H1 (cell line): Measurements from ENCODE around the gene ANXA1. TPM values are rescaled to one million over a fixed set of nuclear protein-coding genes. Genes with fewer than 3 reads are reported as not detected.

Experiments
- CTCF ChIA-PET: fragments of 300-600 bp; sonication (Branson Sonifier 250); formaldehyde crosslinking; loops from one replicate; lab custom pipeline; 2021; ENCODE audit not compliant: partially characterized antibody; lab: Charles Lee
- POLR2A ChIA-PET: fragments of 300-600 bp; sonication (Branson Sonifier 250); formaldehyde crosslinking; loops from one replicate; lab custom pipeline; 2021; ENCODE audit warnings: inconsistent platforms; ENCODE audit not compliant: partially characterized antibody; lab: Charles Lee
- DNase-seq, 2 experiments: peaks; one replicate each; pipeline versions ENCODE4 v3.0.0 to v3.0.0-alpha.2; 2010 to 2022; ENCODE audit warnings: low spot score in 2 of 2, low read depth in 1 of 2, mixed read lengths in 1 of 2
- FAIRE-seq: peaks from 2 replicates; lab custom pipeline; 2011; peaks lifted over from hg19 to GRCh38; lab: Jason Lieb, UNC
- H2AFZ ChIP-seq: 2 replicates; pipeline ENCODE4 v1.8.1; 2012; ENCODE audit warnings: low read length, inconsistent platforms
- H2AK5ac ChIP-seq: 2 replicates; pipeline ENCODE4 v1.6.1; 2013; ENCODE audit warnings: low read depth, low read length
- H2BK120ac ChIP-seq: replicated peaks from 2 replicates; pipeline ENCODE3; 2013; ENCODE audit warnings: low read depth, low read length, inconsistent platforms
- H2BK12ac ChIP-seq: 2 replicates; pipeline ENCODE4 v1.6.1; 2013; ENCODE audit warnings: low read depth, low read length
- H2BK15ac ChIP-seq: 2 replicates; pipeline ENCODE4 v1.6.1; 2013; ENCODE audit warnings: low read length
- H2BK20ac ChIP-seq: 2 replicates; pipeline ENCODE4 v1.6.1; 2013; ENCODE audit warnings: low read length
- H2BK5ac ChIP-seq: 2 replicates; pipeline ENCODE4 v1.6.1; 2013; ENCODE audit warnings: low read depth, low read length
- H3K14ac ChIP-seq: 2 replicates; pipeline ENCODE4 v1.6.1; 2013; ENCODE audit warnings: inconsistent platforms; ENCODE audit not compliant: insufficient read length
- H3K18ac ChIP-seq: 2 replicates; pipeline ENCODE4 v1.6.1; 2013; ENCODE audit warnings: low read length; ENCODE audit errors: extremely low read depth
- H3K23ac ChIP-seq: 2 replicates; pipeline ENCODE4 v1.6.1; 2013; ENCODE audit warnings: inconsistent platforms; ENCODE audit not compliant: insufficient read length
- H3K23me2 ChIP-seq: 2 replicates; pipeline ENCODE4 v1.6.1; 2013; ENCODE audit warnings: low read depth, low read length
- H3K27ac ChIP-seq: 2 replicates; pipeline ENCODE4 v1.6.1; 2011; ENCODE audit warnings: low read depth, low read length, inconsistent platforms
- H3K27me3 ChIP-seq, 4 experiments: replicated peaks in 1 of 4; 1 replicate in 1 of 4; 2 replicates in 3 of 4; pipeline versions ENCODE4 v1.6.1 to v1.8.1; 2011 to 2013; ENCODE audit warnings: low read length in 3 of 4, mild to moderate bottlenecking in 3 of 4, inconsistent platforms in 2 of 4, mixed read lengths in 2 of 4, moderate library complexity in 1 of 4; ENCODE audit not compliant: control insufficient read depth in 3 of 4, insufficient read depth in 3 of 4; ENCODE audit errors: extremely low read depth in 1 of 4
- H3K36me3 ChIP-seq, 4 experiments: 2 replicates each; pipeline versions ENCODE4 v1.6.1 to v1.8.1; 2011 to 2013; ENCODE audit warnings: mild to moderate bottlenecking in 4 of 4, low read length in 3 of 4, moderate library complexity in 2 of 4, control low read depth in 1 of 4, inconsistent platforms in 1 of 4; ENCODE audit not compliant: insufficient read depth in 4 of 4, control insufficient read depth in 2 of 4
- H3K4ac ChIP-seq: replicated peaks from 2 replicates; pipeline ENCODE3; 2013; ENCODE audit warnings: low read length, low read depth, mixed read lengths, inconsistent platforms; ENCODE audit not compliant: insufficient read length
- H3K4me1 ChIP-seq, 4 experiments: replicated peaks in 1 of 4; 1 replicate in 1 of 4; 2 replicates in 3 of 4; pipeline versions ENCODE4 v1.6.1 to v1.8.1; 2011 to 2013; ENCODE audit warnings: low read length in 3 of 4, inconsistent platforms in 2 of 4, mixed read lengths in 1 of 4; ENCODE audit not compliant: insufficient read depth in 4 of 4, control insufficient read depth in 3 of 4
- H3K4me2 ChIP-seq, 2 experiments: 2 replicates each; pipeline versions ENCODE4 v1.6.1 to v1.8.1; 2011 to 2013; ENCODE audit warnings: low read depth in 2 of 2, low read length in 2 of 2, control low read depth in 1 of 2, inconsistent platforms in 1 of 2, mild to moderate bottlenecking in 1 of 2; ENCODE audit not compliant: insufficient read depth in 1 of 2
- H3K4me3 ChIP-seq, 4 experiments: fragments of 200-600, 300-600 bp in 1 of 4; sonication (generic), shearing (Covaris generic), sonication (Bioruptor Twin) in 1 of 4; 2 replicates each; pipeline versions ENCODE4 v1.5.1 to v1.8.1; 2011 to 2016; ENCODE audit warnings: low read length in 4 of 4, low read depth in 3 of 4, control low read depth in 2 of 4, inconsistent platforms in 2 of 4, mild to moderate bottlenecking in 2 of 4, mixed read lengths in 1 of 4, moderate library complexity in 1 of 4; ENCODE audit not compliant: insufficient read depth in 2 of 4; ENCODE audit errors: extremely low read depth in 1 of 4
- H3K56ac ChIP-seq: replicated peaks from 2 replicates; pipeline ENCODE3; 2013; ENCODE audit warnings: low read depth, mild to moderate bottlenecking, mixed read lengths, low read length, inconsistent platforms; ENCODE audit not compliant: insufficient read length
- H3K79me1 ChIP-seq: 2 replicates; pipeline ENCODE4 v1.6.1; 2013; ENCODE audit warnings: low read depth, low read length, control low read depth
- H3K79me2 ChIP-seq, 2 experiments: 2 replicates each; pipeline versions ENCODE4 v1.6.1 to v1.8.1; 2012 to 2013; ENCODE audit warnings: low read length in 2 of 2, mild to moderate bottlenecking in 2 of 2, inconsistent platforms in 1 of 2; ENCODE audit not compliant: insufficient read depth in 2 of 2, control insufficient read depth in 1 of 2
- H3K9ac ChIP-seq, 4 experiments: replicated peaks in 1 of 4; 1 replicate in 1 of 4; 2 replicates in 3 of 4; pipeline versions ENCODE4 v1.6.1 to v1.8.1; 2011 to 2013; ENCODE audit warnings: low read depth in 3 of 4, low read length in 3 of 4, control low read depth in 2 of 4, mild to moderate bottlenecking in 2 of 4, moderate library complexity in 2 of 4, inconsistent platforms in 1 of 4; ENCODE audit errors: extremely low read depth in 1 of 4
- H3K9me3 ChIP-seq, 2 experiments: 2 replicates each; pipeline versions ENCODE4 v1.6.1 to v1.8.1; 2012 to 2013; ENCODE audit warnings: mild to moderate bottlenecking in 2 of 2, moderate library complexity in 2 of 2, control low read depth in 1 of 2, inconsistent platforms in 1 of 2, low read depth in 1 of 2, low read length in 1 of 2, mixed read lengths in 1 of 2; ENCODE audit not compliant: insufficient read depth in 2 of 2
- H4K20me1 ChIP-seq, 2 experiments: replicated peaks in 1 of 2; 2 replicates each; pipeline versions ENCODE3 to v1.8.1; 2011 to 2013; ENCODE audit warnings: inconsistent platforms in 2 of 2, low read length in 2 of 2, mild to moderate bottlenecking in 1 of 2; ENCODE audit not compliant: insufficient read depth in 2 of 2, control insufficient read depth in 1 of 2
- H4K5ac ChIP-seq: 2 replicates; pipeline ENCODE4 v1.6.1; 2013; ENCODE audit warnings: low read length, low read depth, mixed read lengths, inconsistent platforms; ENCODE audit not compliant: insufficient read length
- H4K8ac ChIP-seq: 2 replicates; pipeline ENCODE4 v1.8.0; 2013; ENCODE audit warnings: mild to moderate bottlenecking, moderate library complexity, low read length, inconsistent platforms; ENCODE audit not compliant: insufficient read depth; ENCODE audit errors: extremely low read depth
- H4K91ac ChIP-seq: replicated peaks from 2 replicates; pipeline ENCODE3; 2013; ENCODE audit warnings: low read length, mixed read lengths, inconsistent platforms; ENCODE audit not compliant: insufficient read length
- BRCA1 ChIP-seq: IDR thresholded peaks from 2 replicates; pipeline ENCODE4 v1.6.1; 2012; ENCODE audit warnings: low read depth, low read length, improper control_type of control experiment
- E2F6 ChIP-seq: IDR thresholded peaks from 2 replicates; pipeline ENCODE4 v1.6.1; 2012; ENCODE audit warnings: inconsistent platforms
- EP300 ChIP-seq, 2 experiments: IDR thresholded peaks; 1 replicate in 1 of 2; 2 replicates in 1 of 2; pipeline ENCODE4 v1.6.1; 2011 to 2012; ENCODE audit warnings: low read depth in 2 of 2, low read length in 2 of 2, mild to moderate bottlenecking in 2 of 2, borderline replicate concordance in 1 of 2, inconsistent platforms in 1 of 2, moderate library complexity in 1 of 2
- JUND ChIP-seq: IDR thresholded peaks from 2 replicates; pipeline ENCODE4 v1.6.1; 2011; ENCODE audit warnings: mild to moderate bottlenecking, improper control_type of control experiment, low read length
- POLR2A ChIP-seq, 2 experiments: IDR thresholded peaks; 1 replicate in 1 of 2; 2 replicates in 1 of 2; pipeline ENCODE4 v1.6.1; 2011; ENCODE audit warnings: low read depth in 2 of 2, low read length in 2 of 2, mild to moderate bottlenecking in 2 of 2; ENCODE audit errors: control extremely low read depth in 1 of 2
- POU5F1 ChIP-seq: IDR thresholded peaks from 2 replicates; pipeline ENCODE4 v1.6.1; 2011; ENCODE audit warnings: low read depth, mild to moderate bottlenecking, low read length, moderate library complexity
- RXRA ChIP-seq: IDR thresholded peaks from 2 replicates; pipeline ENCODE4 v1.6.1; 2011; ENCODE audit warnings: low read depth, mild to moderate bottlenecking, low read length, moderate library complexity; ENCODE audit not compliant: insufficient read depth
- SRF ChIP-seq: IDR thresholded peaks from 2 replicates; pipeline ENCODE4 v1.6.1; 2011; ENCODE audit warnings: mild to moderate bottlenecking, low read depth, low read length, moderate library complexity
- SUZ12 ChIP-seq: fragments of 200-600 bp; sonication (generic); IDR thresholded peaks from 2 replicates; pipeline ENCODE4 v1.6.1; 2012; ENCODE audit warnings: mild to moderate bottlenecking, inconsistent platforms, low read length, moderate library complexity, mixed read lengths
- ZNF274 ChIP-seq: IDR thresholded peaks from 2 replicates; pipeline ENCODE4 v1.7.0; 2012; ENCODE audit warnings: low read length, borderline replicate concordance; ENCODE audit errors: extremely low read depth
- WGBS, 2 experiments: shearing (Covaris generic) in 1 of 2; methylation state at CpG; one replicate each; pipeline versions ENCODE4 v1.1.6 to v1.1.7; 2013 to 2015; ENCODE audit warnings: low lambda C conversion rate in 2 of 2, mixed read lengths in 2 of 2, inconsistent platforms in 1 of 2, low coverage in 1 of 2, missing lambda C conversion rate in 1 of 2; ENCODE audit not compliant: insufficient replicate concordance in 2 of 2, insufficient coverage in 1 of 2, insufficient read length in 1 of 2; ENCODE audit errors: extremely low coverage in 1 of 2, missing lambda C conversion rate in 1 of 2; 5-methylcytosine and 5-hydroxymethylcytosine counted together
- polyA plus RNA-seq, 7 experiments: library from polyadenylated mRNA; depleted of rRNA in 3 of 7; stranded (reverse) in 5 of 7; unstranded in 2 of 7; fragments of >200 nt in 5 of 7; fragments of 200-250 nt in 2 of 7; gene quantifications; 1 replicate in 5 of 7; 2 replicates in 1 of 7; 4 replicates in 1 of 7; pipeline versions ENCODE4 v1.2.1 to v1.2.3, GENCODE V29; 2011 to 2013; ENCODE audit warnings: missing spikeins in 2 of 7, mixed read lengths in 2 of 7
- total RNA-seq: library from RNA; stranded (reverse); fragmentation: NEBNext Ultra II Directional; extraction: Animal tissue kit (Norgen Biotek cat#: 25700); gene quantifications from 2 replicates; pipeline ENCODE4 v1.2.1, GENCODE V29; 2021

ANXA1 gene
- total and polyA plus RNA-seq, 2 of the 8 experiments (the other 6 are each of a cell fraction or from before 2014, with no cell fraction given): 0.71 to 5.7 TPM

- H3K4ac ChIP-seq: no peak overlapping the region
- no peak overlapping the region for H2AFZ ChIP-seq
- H2AK5ac ChIP-seq: no peak overlapping the region
- no peaks in the 10 kb centered on the region for H3K27me3 ChIP-seq
- H3K23ac ChIP-seq: no peak overlapping the region
- peak overlapping the region; percentile 53 to 66 for H3K4me2 ChIP-seq
- H3K14ac ChIP-seq: no peak overlapping the region
- H3K36me3 ChIP-seq: peaks cover 0 to 3% (median 0%) of the 10 kb centered on the region in 4 experiments; a peak in 3 of 8 replicates
- H3K9me3 ChIP-seq: peaks cover 11 to 12% of the 10 kb centered on the region in 2 experiments
- H3K9ac ChIP-seq: no peak overlapping the region
- no peaks in the 10 kb centered on the region for H3K79me2 ChIP-seq
- CTCF ChIA-PET: interaction anchor here (1.2 to 4.7 kb wide), 3 partner anchors 10 to 135 kb away, joined by 3 to 26 read pairs (median 7); no protein-coding TSS in a partner anchor
- no peak overlapping the region for H2BK20ac ChIP-seq
- DNase-seq (peak in 1 of 2 experiments; percentile 47), FAIRE-seq (peak; percentile 100)
- H4K91ac ChIP-seq: no peak overlapping the region
- 0% methylated on average over 3 of the region's 3 CpGs; no CpG with 5 or more reads in 1 of the 2 experiments for WGBS, 2 experiments
- no peak overlapping the region for H4K5ac ChIP-seq
- POLR2A ChIA-PET: interaction anchor here (0.8 to 1.4 kb wide), 2 partner anchors 17 to 602 kb away, joined by 3 read pairs; no protein-coding TSS in a partner anchor
- H3K56ac ChIP-seq: no peak overlapping the region
- no peaks in the 10 kb centered on the region for H4K20me1 ChIP-seq
- H3K23me2 ChIP-seq: no peaks in the 10 kb centered on the region
- no peak overlapping the region for H2BK5ac ChIP-seq
- no peaks in the 10 kb centered on the region for H3K79me1 ChIP-seq
- H2BK15ac ChIP-seq: no peak overlapping the region
- peaks cover 0 to 21% (median 6%) of the 10 kb centered on the region in 4 experiments; a peak in 5 of 7 replicates for H3K4me1 ChIP-seq
- no peak overlapping the region; the same call in 1 of the 2 replicates for H2BK12ac ChIP-seq
- no peak overlapping the region for H4K8ac ChIP-seq
- H3K27ac ChIP-seq: peak overlapping the region; percentile 59; the same call in 1 of the 2 replicates
- peak overlapping the region in 2 of 4 experiments; percentile 13 to 48; a peak in 2 of 8 replicates for H3K4me3 ChIP-seq
- no peak overlapping the region for H2BK120ac ChIP-seq
- no peak overlapping the region for H3K18ac ChIP-seq
- TF ChIP-seq POLR2A (IDR thresholded peaks at IDR 0.05; ENCODE audit: control extremely low read depth in 1 of 2, low read depth in 2 of 2, low read length in 2 of 2) (peak in 1 of 2 experiments; percentile 52; a peak in 2 of 3 replicates), SRF (no peak), ZNF274 (no peak), RXRA (no peak), JUND (peak; percentile 81), POU5F1 (peak; percentile 93), BRCA1 (no peak), EP300 (IDR thresholded peaks at IDR 0.05; ENCODE audit: borderline replicate concordance in 1 of 2, low read depth in 2 of 2, low read length in 2 of 2) (peak in 1 of 2 experiments; percentile 81; a peak in 2 of 3 replicates), SUZ12 (no peak), E2F6 (peak; percentile 37; the same call in 1 of the 2 replicates)
Observed at GRCh38 chr9:73215249-73215648, 63.6 kb downstream of the ANXA1 start.
